ENCODE measurements around the gene PITPNC1.

DNA sequence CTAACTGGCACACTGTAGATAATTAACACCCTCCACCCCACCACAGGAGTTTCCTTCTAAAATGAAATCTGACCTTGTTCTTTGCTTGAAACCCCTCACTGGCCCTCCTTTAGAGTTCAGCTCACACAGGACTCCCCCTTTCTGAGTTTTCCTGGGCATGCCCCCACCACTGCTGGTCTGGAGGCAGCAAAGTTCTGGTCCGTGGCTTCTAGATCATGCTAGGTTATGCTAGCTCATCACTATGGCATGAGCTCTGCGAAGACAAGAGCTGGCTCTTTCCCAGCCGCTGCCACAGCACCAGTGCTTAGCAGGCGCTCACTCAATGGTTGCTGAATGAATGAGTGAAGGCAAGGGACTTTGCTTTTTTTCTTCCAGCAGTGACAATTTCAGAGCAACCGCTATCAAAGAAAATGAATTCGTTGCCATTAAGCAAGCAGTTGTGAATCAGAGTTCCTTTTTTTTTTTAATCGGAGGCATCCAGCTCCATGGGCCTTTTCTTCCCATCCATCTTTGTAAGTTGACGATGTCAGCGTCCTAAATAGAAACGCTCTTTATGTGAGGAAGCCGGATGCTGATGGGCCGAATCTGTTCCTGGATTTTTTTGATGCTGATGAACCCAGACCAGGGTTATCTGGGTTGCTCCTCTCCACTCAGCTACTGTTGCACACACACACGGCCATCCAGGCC, 259.9 kb downstream of the PITPNC1 start:
- TF ChIP-seq POLR2A (IDR thresholded peaks at IDR 0.05), result no peak
- TF ChIP-seq, protein P1, sequence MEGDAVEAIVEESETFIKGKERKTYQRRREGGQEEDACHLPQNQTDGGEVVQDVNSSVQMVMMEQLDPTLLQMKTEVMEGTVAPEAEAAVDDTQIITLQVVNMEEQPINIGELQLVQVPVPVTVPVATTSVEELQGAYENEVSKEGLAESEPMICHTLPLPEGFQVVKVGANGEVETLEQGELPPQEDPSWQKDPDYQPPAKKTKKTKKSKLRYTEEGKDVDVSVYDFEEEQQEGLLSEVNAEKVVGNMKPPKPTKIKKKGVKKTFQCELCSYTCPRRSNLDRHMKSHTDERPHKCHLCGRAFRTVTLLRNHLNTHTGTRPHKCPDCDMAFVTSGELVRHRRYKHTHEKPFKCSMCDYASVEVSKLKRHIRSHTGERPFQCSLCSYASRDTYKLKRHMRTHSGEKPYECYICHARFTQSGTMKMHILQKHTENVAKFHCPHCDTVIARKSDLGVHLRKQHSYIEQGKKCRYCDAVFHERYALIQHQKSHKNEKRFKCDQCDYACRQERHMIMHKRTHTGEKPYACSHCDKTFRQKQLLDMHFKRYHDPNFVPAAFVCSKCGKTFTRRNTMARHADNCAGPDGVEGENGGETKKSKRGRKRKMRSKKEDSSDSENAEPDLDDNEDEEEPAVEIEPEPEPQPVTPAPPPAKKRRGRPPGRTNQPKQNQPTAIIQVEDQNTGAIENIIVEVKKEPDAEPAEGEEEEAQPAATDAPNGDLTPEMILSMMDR (IDR thresholded peaks at IDR 0.05), result no peak

All from esophagus squamous epithelium (tissue), 4 donors.